Activated CD8-positive, alpha-beta memory T cell treated with anti-CD3 and anti-CD28 coated beads, Interleukin-2, amount 50 U/mL, for 4 hours (primary cell): ENCODE results near the gene APOOL.
"Not testable (repeated sequence)": the region's sequence is repeated elsewhere in the genome, so short reads cannot be mapped to it uniquely, and the experiment has no call there.

Experiments
- DNase-seq: peaks from one replicate; pipeline ENCODE4 v3.0.0-alpha.2; 2020

Gene APOOL, protein sequence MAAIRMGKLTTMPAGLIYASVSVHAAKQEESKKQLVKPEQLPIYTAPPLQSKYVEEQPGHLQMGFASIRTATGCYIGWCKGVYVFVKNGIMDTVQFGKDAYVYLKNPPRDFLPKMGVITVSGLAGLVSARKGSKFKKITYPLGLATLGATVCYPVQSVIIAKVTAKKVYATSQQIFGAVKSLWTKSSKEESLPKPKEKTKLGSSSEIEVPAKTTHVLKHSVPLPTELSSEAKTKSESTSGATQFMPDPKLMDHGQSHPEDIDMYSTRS

DNA sequence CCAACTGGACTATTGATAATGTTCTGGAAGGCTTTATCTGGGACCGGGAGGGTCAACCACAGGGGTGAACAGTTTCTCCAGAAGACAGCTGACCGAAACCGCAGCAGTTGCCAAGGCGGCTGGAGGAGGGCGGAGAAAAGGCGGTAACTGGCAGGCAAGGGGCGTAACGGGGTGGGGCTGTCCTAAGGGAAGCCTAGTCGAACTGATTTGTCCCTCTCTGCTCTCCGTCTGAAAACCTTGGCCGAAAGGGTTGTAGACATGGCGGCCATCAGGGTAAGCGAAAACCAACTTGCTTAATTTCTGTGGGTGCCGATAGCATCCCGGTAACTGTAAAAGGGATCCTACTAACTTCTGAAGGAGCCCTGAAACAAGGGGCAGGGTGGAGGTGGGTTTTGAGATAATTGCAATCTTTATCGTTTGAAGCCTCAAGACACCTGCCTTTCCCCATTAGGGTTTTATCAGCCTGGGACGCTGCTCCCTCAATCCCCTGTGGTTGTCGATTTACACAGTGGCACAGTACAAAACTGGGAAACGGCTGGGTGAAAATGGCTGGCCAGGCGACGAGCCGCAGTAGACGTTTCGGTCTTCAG, at the start of gene APOOL:
Gene APOOL (plus strand): TSS at position 223 of the 590 bp plus-strand sequence. CDS start 36 bp downstream, at position 259.
- DNase-seq: peak; percentile 69

DNA sequence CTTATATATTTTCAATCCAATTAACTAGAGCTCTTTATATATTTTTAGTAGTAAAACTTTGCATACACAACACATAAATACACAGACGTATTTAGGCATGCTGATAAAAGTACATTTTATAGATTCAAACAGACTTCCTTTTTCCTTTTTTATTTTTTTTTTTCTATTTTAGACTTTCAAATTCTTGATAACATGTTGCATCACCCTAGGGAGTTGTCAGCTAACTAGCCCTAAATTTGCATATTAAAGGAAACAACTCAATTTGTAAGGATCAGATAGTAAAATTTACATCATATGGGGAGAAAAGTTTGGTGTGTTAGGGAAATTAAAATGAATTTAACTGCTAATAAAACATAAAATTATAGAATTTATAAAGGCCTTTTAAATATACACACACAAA, 47.4 kb upstream of the APOOL start:
- no peak for DNase-seq

DNA sequence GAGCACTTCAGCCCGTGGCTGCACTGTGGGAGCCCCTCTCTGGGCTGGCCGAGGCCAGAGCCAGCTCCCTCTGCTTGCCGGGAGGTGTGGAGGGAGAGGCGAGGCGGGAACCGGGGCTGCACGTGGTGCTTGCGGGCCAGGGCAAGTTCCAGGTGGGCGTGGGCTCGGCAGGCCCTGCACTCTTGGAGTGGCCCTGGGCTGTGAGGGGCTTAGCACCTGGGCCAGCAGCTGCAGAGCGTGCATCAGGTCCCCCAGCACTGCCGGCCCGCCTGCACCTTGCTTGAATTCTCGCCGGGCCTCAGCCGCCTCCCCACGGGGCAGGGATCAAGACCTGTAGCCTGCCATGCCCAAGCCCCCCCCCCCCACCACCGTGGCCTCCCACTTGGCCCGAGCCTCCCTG, 28.9 kb upstream of the APOOL start:
- DNase-seq: no peak

DNA sequence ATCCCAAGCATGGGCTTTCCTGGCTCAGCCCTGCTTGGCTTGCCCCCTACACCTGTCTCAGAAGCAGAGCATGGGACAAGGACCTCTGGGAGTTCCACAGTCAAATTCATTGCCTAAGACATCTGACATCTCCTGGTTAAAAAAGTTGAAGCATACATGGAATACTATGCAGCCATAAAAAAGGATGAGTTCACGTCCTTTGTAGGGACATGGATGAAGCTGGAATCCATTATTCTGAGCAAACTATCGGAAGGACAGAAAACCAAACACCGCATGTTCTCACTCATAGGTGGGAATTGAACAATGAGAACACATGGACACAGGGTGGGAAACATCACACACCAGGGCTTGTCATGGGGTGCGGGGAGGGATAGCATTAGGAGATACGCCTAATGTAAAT, 11.9 kb upstream of the APOOL start:
- not testable (repeated sequence) for DNase-seq

DNA sequence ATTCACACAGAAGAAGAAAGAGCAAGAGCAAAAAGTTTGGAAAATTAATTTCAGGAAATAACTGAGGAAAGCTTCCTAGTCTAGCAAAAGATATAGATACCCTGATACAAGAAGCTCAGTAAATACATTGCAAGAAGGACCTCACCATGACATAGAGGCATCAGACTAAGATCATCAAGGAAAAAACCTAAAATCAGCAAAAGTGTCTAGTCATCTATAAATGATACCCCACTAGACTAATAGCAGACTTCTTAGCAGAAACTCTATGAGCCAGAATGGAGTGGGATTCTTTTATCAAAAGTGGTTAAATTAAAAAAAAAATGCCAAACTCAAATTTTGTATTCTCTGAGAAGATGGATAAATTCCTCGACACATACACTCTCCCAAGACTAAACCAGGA, 10.5 kb upstream of the APOOL start:
- DNase-seq: no peak

DNA sequence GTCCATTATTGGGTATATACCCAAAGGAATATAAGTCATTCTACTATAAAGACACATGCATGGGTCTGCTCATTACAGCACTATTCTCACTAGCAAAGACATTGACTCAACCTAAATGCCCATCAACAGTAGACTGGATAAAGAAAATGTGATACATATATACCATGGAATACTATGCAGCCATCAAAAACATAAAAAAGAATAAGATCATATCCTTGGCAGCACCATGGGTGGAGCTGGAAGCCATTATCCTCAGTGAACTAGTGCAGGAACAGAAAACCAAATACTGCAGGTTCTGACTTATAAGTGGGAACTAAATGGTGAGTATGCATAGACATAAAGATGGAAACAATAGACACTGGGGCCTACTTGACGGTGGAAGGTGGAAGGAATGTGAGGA, 2.3 kb upstream of the APOOL start:
- DNase-seq: no peak

DNA sequence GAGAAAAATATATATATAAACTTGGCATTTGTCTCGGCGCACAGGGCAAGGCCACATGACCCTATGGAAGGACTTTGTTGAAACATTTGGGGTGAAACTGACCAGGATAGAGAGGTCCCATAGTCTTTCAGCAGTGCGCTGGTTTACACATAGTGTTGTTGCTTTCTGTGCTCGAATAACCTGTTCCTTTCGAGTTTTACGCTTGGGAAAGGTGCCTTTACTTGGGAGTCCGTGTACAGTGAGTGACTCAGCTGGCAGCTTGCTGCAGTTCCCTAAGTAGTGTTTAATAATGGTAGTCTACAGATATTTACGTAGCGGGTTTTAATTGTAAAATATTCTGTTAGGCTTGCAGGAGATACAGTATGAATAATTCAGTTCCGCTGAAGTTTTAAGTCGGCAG, 578 bp downstream of the APOOL start:
- no peak for DNase-seq

DNA sequence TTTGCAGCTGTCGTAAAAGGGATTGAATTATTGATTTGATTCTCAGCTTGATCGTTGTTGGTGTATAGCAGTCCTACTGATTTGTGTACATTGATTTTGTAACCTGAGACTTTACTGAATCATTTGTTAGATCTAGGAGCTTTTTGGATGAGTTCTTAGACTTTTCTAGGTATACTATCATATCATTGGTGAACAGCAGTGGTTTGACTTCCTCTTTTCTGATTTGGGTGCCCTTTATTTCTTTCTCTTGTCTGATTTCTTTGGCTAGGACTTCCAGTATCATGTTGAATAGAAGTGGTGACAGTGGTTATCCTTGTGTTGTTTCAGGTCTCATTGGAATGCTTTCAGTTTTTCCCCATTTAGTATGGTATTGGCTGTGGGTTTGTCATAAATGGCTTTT, 8.4 kb downstream of the APOOL start:
- no peak for DNase-seq

DNA sequence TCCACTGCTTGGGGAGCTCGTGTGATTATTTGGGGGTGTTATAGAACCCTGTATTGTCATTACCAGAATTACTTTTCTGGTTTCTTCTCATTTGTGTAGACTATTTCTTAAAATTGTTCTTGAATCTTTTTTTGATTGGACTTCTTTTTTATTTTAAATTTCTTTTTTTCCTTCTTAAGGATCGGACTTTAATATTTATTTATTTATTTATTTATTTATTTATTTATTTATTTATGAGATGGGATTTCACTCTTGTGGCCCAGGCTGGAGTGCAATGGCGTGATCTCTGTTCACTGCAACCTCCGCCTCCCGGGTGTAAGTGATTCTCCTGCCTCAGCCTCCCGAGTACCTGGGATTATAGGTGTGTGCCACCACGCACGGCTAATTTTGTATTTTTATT, 11.7 kb downstream of the APOOL start:
- not testable (repeated sequence) for DNase-seq

DNA sequence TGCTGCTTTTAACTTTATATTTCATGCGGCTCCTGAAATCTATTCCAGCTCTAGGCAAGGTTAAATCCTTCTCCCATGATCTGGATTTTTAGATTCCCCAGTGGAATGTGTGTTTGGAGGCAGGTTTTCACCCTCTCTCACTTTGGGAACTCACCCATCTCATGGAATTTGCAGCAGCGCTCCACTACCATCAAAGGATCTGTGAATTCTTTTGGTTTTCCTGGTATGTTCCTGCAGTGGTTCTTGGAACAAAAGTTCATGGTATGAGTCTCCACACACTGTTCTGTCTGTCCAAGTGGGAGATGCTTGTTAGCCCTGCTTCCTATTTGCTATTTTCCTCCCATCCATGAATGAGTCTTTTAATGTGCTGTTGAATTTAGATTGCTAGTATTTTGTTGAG, 14.0 kb downstream of the APOOL start:
- no peak for DNase-seq

DNA sequence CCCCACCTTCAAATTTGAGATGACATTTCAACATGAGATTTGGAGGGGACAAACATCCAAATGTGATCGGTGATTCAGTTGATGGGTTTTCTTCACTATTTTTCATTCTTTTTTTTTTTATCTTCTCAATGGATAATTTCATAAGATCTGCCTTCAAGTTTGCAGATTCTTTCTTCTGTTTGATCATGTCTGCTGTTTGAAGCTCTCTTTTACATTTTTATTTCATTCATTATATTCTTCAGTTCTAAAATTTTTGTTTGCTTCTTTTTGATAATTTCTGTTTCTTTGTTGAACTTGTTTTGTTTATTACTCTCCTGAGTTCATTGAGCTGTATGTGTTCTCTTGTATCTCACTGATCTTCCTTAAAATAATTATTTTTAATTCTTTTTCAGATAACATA, 14.8 kb downstream of the APOOL start:
- no peak for DNase-seq

DNA sequence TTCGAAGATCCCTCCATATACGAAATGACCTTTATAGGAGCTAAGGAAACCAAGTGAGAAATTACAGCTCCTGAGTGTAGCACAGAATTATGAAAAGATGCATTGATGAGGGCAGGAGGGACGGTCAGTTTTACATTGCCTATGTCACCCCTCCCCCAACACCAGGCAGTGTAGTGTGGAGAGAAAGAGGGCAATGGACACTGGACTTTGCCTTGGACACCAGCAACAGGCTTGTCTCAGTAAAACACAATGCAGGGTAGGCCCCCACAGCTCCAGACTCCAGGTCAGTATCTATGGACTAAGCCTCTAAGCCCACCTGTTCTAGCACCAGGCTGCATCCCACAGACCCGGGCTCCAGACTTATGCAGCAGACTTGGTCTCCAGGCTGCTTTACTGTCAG, 16.5 kb downstream of the APOOL start:
- DNase-seq: no peak

DNA sequence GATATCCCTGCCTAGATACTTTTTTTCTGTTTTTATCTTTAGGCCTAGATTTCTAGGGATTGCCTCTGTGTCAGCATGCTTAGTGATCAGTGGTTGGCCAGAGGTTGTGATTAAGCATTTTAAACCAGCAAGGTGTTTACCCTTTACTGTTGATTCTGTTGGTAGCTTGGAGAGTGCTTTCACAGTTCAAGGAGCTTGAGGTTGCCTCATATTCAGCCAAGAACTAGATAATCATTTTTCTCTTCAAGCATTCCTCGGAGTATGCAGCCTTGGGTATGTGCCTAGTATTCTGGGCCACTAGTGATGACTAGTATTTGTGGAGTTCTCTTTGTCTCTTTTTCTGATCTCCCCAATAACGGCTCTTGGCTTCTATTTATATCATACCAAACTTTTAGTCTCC, 20.4 kb downstream of the APOOL start:
- DNase-seq: no peak

DNA sequence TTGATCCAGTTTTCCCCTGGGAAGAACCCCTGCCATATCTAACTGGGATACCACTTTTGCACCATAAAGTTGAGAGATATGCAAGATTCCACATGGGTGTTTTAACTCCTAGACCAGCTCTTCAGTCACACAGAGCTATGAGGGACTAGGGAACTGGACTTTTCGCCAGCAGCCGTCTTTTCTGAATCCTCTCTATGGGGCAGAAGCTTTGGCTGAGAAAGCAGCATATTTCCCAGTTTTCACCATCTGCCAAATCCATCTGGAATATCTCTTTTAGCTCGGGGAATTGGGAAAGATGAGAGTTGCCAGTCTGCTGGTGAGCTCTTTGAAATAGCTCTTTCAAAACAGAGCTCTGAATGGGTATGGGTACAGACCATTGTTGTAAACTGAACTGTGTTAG, 20.9 kb downstream of the APOOL start:
- DNase-seq: no peak

DNA sequence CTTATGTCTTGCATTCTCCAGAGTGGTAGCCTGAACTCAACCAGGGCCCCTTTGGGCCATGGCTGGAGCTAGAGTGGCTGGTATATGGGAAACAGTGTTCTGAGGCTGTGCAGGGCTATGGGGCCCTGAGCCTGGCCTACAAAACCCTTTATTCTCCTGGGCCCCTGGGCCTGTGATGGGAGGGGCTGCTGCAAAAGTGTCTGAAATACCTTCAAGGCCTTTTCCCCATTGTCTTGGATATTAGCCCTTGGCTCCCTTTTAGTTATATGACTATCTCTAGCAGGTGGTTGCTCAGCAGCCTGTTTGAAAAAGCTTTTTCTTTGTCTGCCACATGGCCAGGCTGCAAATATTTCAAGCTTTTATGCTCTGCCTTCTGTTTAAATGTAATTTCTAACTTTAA, 22.5 kb downstream of the APOOL start:
- DNase-seq: no peak

DNA sequence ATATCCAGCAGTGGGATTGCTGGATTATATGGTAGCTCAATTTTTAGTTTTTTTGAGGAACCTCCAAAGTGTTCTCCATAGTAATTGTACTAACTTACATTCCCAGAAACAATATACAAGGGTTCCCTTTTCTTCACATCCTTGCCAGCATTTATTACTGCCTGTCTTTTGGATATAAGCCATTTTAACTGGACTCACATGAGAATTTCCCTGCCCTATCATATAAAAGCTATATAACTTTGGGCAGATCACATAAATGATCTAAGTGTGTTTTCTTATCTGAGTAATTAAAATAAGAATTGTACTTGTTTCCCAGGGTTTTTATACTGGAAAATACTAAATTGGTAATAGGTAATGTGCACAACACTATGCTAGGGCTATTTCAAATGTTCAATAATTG, 25.4 kb downstream of the APOOL start:
- no peak for DNase-seq

DNA sequence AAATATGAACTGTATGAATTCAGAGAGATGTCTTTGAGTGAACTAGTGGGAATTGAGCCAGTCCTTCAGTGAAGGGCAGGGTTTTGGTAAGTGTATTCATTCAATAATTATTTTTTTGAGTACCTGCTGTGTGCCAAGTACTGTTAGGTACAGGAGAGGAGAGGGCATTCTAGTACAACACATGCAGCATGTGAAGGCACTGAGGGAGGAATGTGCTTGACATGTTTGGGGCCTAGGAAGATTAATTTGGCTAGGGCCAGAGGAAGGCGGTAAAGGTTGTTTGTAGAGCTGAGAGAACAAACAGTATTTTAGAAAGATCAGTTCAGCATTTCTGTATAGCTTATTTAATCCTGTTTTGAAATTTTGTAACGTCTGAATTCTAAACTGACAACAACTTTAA, 27.8 kb downstream of the APOOL start:
- DNase-seq: no peak

DNA sequence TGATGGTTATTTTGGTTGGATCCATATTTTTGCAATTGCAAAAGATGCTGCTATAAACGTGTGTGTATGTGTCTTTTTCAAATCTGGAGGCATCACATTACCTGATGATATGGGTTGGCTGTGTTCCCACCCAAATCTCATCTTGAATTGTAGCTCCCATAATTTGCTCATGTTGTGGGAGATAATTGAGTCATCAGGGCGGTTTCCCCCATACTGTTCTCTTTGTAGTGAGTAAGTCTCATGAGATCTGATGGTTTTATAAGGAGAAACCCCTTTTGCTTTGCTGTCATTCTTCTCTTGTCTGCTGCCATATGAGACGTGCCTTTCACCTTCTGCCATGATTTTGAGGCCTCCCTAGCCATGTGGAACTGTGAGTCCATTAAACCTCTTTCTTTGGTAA, 33.4 kb downstream of the APOOL start:
- no peak for DNase-seq

DNA sequence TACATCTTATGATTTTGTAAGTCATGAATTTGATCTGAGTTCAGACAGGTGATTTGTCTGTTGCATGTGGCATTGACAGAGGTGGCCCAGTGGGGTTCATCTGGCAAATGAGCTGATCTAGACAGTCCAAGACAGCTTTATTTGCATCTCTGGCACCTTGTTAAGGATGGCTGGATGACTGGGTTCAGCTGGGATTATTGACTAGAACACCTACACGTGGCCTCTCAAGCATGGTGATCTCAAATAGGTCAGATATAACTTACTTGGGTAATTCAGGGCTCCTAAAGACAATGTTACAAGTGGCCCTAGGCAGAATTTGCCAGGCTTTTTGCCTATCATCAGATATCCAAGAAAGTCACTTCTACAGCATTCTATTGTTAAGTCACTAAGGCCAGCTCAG, 48.0 kb downstream of the APOOL start:
- DNase-seq: no peak

DNA sequence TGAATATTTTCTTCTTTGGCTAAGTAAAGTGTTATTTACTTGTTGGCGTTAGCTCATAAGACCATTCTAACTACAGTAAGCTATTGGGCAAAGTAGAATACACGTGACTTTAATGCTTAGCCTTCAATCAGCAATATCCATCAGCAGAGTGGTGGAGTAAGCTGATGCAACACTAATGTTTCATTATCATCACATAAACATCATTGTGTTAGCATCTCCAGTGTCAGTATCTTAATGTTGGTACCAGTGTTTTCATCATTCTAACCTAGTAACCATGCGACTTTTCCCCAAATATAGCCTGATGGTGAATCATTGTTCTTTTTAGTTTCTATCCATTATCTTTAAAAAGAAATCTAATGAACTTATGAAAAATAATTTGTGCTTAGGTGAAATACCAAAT, 48.5 kb downstream of the APOOL start:
- no peak for DNase-seq

DNA sequence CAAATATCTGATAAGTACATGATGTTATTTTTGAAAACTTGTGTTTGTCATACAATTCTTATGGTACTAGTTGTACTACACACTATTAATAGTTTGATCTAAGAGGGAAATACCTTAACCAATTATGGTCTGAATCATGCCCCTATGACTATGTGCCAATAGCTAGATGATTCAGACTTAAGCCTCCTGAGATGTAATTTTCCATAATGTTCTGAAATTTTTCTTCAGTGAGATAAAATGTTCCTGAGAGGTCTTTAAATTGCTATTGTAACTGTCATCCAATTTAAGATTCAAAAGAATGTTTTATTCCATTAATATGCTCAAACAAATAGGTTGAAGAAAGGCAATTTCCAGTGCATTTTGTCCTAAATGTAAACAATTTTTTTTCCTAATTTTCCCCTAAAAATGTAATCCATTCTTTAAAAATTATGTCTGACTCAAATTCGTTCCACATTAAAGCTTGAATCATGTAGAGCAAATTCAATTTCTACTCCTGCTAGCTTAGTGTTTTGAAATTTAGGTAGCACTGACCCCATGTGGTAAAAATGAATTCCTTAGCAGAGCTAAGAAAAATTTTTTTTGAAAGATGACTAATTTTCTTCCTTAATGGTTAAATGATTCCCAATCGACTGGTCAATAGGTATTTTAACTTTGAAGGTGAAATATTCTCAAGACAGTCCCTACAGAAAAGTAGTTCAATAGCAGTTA, 49.1 kb downstream of the APOOL start:
- DNase-seq: no peak

DNA sequence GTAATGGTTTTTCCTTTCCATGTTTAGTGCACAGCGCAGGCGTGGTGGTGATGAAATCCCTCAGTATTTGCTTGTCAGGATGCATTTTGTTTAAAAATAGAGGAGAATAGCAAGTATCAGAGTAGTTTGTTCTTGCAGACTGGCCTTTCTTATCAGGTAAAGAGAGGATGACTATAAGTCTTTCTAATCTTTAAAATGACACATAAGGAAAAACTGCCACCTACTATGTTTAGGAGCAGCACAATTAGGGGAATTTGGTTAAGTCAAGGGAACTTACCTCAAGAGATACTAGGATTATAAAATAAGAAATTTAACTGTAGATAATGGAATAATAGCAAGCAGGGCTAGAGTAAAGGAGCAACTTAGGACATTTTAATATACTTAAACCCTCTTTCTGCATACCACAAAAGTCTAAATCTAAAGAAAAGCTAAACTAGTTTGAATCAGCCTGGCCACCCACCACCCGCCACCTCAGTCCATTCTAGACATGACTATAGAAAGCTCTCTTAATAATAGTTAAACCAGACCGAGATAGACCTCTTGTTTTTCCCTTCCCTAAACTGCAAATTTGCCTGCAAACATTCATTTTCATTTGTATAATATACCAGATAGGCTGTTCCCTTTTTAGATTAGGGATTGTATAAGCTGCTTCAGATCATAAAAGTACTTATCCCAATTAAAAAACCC, 62.0 kb downstream of the APOOL start:
- DNase-seq: no peak

DNA sequence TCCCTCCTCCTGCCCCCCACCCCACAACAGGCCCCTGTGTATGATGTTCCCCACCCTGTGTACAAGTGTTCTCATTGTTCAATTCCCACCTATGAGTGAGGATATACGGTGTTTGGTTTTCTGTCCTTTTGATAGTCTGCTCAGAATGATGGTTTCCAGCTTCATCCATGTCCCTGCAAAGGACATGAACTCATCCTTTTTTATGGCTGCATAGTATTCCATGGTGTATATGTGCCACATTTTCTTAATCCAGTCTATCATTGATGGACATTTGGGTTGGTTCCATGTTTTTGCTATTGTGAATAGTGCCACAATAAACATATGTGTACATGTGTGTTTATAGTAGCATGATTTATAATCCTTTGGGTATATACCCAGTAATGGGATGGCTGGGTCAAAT, 73.6 kb downstream of the APOOL start:
- not testable (repeated sequence) for DNase-seq
